ENCODE results near the gene DDAH1.

DNA sequence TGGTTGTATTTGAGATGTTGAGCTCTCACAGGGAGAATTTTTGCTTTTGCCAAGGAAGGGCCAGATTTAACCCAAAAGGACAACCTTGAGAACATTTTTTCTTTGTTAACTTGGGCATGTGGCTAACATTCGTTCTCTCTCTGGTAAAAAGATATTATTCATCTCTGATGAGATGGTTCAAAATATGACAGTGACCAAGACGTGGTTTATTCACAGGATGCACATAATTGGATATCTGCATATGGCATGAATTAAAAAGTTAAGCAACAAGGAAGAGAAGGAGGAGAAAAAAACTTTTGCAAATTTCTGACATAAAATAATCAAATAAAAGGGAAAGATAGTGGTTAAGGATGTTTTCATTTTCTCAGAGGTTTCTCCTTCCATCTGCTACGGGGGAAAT, 145.5 kb downstream of the DDAH1 start:
- TF ChIP-seq EZH2 (IDR thresholded peaks at IDR 0.05; ENCODE audit: borderline replicate concordance) (no peak), EZH2phosphoT487 (IDR thresholded peaks at IDR 0.05; ENCODE audit: low read depth, severe bottlenecking, unreplicated experiment) (no peak)
- TF ChIP-seq, protein P1, sequence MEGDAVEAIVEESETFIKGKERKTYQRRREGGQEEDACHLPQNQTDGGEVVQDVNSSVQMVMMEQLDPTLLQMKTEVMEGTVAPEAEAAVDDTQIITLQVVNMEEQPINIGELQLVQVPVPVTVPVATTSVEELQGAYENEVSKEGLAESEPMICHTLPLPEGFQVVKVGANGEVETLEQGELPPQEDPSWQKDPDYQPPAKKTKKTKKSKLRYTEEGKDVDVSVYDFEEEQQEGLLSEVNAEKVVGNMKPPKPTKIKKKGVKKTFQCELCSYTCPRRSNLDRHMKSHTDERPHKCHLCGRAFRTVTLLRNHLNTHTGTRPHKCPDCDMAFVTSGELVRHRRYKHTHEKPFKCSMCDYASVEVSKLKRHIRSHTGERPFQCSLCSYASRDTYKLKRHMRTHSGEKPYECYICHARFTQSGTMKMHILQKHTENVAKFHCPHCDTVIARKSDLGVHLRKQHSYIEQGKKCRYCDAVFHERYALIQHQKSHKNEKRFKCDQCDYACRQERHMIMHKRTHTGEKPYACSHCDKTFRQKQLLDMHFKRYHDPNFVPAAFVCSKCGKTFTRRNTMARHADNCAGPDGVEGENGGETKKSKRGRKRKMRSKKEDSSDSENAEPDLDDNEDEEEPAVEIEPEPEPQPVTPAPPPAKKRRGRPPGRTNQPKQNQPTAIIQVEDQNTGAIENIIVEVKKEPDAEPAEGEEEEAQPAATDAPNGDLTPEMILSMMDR (IDR thresholded peaks at IDR 0.05; ENCODE audit: poor library complexity): no peak
